Stimulated activated naive CD8-positive, alpha-beta T cell treated with anti-CD3 and anti-CD28 coated beads, Interleukin-15, Interleukin-2, amounts not matched to agents 100 ng/mL and 50 ng/mL, for 24 hours (primary cell): Measurements from ENCODE around the gene DDIAS.
A peak's percentile ranks its signal among the peaks of the same experiment; 100 is the strongest.
"Not testable (repeated sequence)": the region's sequence is repeated elsewhere in the genome, so short reads cannot be mapped to it uniquely, and the experiment has no call there.

Experiments
- H3K27ac Mint-ChIP-seq: one replicate; pipeline ENCODE4 v1.8.0; 2021; ENCODE audit warnings: mild to moderate bottlenecking, mixed read lengths
- H3K27me3 Mint-ChIP-seq: one replicate; pipeline ENCODE4 v1.8.0; 2021; ENCODE audit warnings: mixed read lengths
- H3K36me3 Mint-ChIP-seq: one replicate; pipeline ENCODE4 v1.8.0; 2021; ENCODE audit warnings: low read depth, mixed read lengths
- H3K4me1 Mint-ChIP-seq: one replicate; pipeline ENCODE4 v1.8.0; 2021; ENCODE audit warnings: low read depth, mixed read lengths
- H3K4me3 Mint-ChIP-seq: one replicate; pipeline ENCODE4 v1.8.0; 2021; ENCODE audit warnings: mild to moderate bottlenecking, mixed read lengths
- H3K9me3 Mint-ChIP-seq: one replicate; pipeline ENCODE4 v1.8.0; 2021; ENCODE audit warnings: mixed read lengths

DDIAS gene

DNA sequence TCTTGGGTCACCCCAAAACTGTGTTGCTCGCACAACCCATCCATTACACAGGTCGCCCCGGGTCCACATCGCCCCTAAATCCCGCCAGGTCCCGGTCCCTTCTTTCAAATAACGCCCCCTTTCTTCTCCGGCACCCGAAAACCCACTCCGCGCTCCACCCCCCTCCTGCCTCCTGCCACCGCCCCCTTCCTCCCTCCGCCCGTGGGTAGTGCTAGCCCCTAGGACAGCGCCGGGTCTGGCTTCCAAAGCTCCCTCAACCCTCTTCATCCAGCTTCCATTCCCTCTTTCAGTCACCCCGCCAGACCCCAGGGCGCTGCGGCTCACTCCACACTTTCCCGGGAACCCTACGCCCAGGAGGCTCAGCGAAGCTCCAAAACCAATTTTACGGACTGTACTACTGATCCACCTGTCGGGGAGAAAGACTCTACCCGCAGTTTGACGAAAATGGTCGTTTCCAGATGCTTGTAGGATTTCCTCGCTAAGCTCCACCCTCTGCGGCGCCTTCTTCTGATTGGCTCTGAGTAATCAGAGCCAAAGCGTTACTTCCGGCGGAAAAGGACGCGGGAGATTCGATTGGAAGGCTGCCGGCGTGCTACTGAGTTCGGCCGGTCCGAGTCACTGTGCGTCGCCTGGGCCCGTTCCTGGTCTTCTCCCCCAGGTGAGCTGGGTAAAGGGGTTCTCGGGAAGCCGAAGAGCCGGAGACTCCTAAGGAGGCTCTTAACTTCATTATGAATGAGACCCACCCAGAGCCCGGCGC, at the start of gene DDIAS:
Gene DDIAS, plus strand, starts transcription at position 572 of the 757 bp plus-strand sequence. CDS start 13,003 bp downstream, outside the sequence.
- H3K27me3 Mint-ChIP-seq, result no peaks in the 10 kb centered on the region
- H3K4me3 Mint-ChIP-seq, result peak within 1 kb of the TSS; percentile 97
- peak within 1 kb of the TSS; percentile 99 for H3K27ac Mint-ChIP-seq
- peaks cover 13% of the 10 kb centered on the region for H3K36me3 Mint-ChIP-seq
- peaks cover 72% of the 10 kb centered on the region for H3K4me1 Mint-ChIP-seq
- no peaks in the 10 kb centered on the region for H3K9me3 Mint-ChIP-seq

DNA sequence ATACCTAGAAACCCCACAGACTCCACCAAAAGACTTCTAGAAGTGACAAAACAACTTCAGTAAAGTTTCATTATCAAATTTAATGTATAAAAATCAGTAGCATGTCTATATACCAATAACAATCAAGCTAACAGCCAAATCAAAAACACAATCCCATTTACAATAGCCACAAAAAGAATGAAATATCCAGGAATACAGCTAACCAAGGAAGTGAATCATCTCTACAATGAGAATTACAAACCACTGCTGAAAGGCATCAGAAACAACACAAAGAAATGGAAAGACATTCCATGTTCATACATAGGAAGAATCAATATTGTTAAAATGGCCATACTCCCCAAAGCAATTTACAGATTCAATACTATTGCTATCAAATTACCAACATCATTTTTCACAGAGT, 47.3 kb upstream of the DDIAS start:
- Mint-ChIP-seq H3K27ac (no peak overlapping the region), H3K27me3 (no peaks in the 10 kb centered on the region), H3K4me3 (no peak overlapping the region), H3K36me3 (peaks cover 29% of the 10 kb centered on the region), H3K9me3 (no peaks in the 10 kb centered on the region), H3K4me1 (peaks cover 6% of the 10 kb centered on the region)

DNA sequence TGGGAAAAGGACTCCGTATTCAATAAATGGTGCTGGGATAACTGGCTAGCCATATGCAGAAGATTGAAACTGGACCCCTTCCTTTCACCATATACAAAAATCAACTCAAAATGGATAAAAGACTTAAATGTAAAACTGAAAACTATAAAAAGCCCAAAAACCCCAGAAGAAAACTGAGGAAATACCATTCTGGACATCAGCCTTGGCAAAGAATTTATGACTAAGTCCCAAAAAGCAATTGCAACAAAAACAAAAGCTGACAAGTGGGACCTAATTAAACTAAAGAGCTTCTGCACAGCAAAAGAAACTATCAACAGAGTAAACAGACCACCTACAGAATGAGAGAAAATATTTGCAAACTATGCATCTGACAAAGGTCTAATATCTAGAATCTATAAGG, 46.6 kb upstream of the DDIAS start:
- H3K9me3 Mint-ChIP-seq, H3K27ac Mint-ChIP-seq, H3K27me3 Mint-ChIP-seq, H3K4me1 Mint-ChIP-seq, H3K4me3 Mint-ChIP-seq: not testable (repeated sequence)
- peaks cover 23% of the 10 kb centered on the region for H3K36me3 Mint-ChIP-seq

DNA sequence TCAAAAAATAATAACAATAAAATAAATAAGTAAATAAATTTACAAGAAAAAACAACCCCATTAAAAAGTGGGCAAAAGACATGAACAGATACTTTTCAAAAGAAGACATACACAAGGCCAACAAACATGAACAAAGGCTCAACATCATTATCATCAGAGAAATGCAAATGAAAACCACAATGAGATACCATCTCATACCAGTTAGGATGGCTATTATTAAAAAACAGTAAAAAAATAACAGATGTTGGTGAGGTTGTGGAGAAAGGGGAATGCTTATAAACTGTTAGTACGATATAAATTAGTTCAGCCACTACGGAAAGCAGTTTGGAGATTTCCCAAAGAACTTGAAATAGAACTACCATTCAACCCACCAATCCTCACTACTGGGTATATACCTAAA, 45.9 kb upstream of the DDIAS start:
- Mint-ChIP-seq H3K27me3 (no peaks in the 10 kb centered on the region), H3K4me3 (no peak overlapping the region), H3K9me3 (no peaks in the 10 kb centered on the region), H3K27ac (no peak overlapping the region), H3K4me1 (peaks cover 6% of the 10 kb centered on the region), H3K36me3 (peaks cover 19% of the 10 kb centered on the region)

DNA sequence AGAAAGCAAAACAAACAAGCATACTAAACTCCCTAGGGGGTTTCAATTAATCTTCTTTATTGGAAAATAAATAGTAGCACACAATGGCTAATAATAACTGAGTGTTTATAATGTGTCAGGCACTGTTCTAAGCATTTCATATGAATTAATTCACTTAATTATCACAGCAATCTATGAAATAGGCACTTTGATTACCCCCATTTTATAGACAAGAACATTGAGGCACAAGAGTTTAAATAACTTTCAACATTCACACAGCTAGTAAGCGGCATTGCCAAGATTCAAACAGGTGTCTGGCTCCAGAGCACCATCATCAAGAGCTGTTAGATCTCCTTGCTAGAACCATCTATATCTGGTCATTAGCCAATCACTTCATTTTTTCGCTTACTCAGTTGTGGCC, 44.4 kb upstream of the DDIAS start:
- Mint-ChIP-seq H3K27me3 (no peaks in the 10 kb centered on the region), H3K9me3 (no peaks in the 10 kb centered on the region), H3K36me3 (peaks cover 9% of the 10 kb centered on the region), H3K4me3 (no peak overlapping the region), H3K27ac (no peak overlapping the region), H3K4me1 (peaks cover 6% of the 10 kb centered on the region)

- Mint-ChIP-seq H3K36me3 (peaks cover 9% of the 10 kb centered on the region), H3K27me3 (no peaks in the 10 kb centered on the region)
Measured at GRCh38 chr11:82858133-82858532, 43.4 kb upstream of the DDIAS start.

DNA sequence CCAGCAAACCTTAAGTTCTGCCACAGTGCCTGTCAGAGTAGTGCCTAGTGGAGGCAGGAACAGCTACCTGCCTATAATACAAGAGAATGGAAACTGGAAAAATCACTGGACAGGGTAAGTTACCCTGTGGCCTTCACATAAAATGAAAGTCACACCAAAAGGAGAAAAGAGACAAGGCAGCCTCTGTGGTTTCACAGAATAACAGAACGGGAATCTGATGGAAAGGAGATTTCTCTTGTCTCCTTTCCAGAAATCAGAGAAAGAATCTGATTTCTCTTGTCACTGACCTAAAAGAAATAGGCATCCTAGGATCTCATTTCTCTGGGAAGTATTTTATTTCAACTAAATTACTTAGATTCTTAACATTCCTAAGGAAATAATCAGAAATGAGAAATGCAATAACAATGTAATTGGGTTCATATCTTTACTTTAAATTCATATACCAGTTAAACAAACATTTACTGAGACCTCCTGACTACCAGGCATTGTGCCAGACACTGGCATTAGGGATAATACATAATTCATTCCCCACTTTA, 42.9 kb upstream of the DDIAS start:
- no peak overlapping the region for H3K27ac Mint-ChIP-seq
- no peaks in the 10 kb centered on the region for H3K9me3 Mint-ChIP-seq
- H3K36me3 Mint-ChIP-seq, result peaks cover 9% of the 10 kb centered on the region
- H3K27me3 Mint-ChIP-seq, result no peaks in the 10 kb centered on the region
- peaks cover 18% of the 10 kb centered on the region for H3K4me1 Mint-ChIP-seq
- no peak overlapping the region for H3K4me3 Mint-ChIP-seq

More at GRCh38 chr11:82858133-82858532, 43.4 kb upstream of the DDIAS start:
- H3K27ac Mint-ChIP-seq, result no peak overlapping the region
- H3K4me3 Mint-ChIP-seq, result no peak overlapping the region
- peaks cover 13% of the 10 kb centered on the region for H3K4me1 Mint-ChIP-seq
- H3K9me3 Mint-ChIP-seq, result no peaks in the 10 kb centered on the region

DNA sequence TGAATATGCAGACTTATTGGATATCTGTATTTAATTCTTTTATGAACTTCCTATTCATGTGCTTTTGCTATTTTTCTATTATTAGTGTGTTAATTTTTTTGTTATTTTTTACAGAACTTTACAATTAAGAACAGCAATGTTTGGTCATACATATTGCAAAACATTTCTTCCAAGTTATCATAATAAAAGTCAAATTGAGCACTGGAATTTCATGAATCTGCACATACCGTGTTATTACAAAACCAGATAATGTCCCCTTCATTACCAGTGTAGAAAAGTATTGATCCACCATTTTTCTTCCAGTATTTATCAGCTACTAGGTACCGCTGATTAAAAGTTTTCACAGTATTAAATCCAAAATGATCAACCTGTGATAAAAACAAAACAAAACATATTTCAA, 41.8 kb upstream of the DDIAS start:
- no peak overlapping the region for H3K27ac Mint-ChIP-seq
- H3K9me3 Mint-ChIP-seq, result no peaks in the 10 kb centered on the region
- H3K4me1 Mint-ChIP-seq, result peaks cover 16% of the 10 kb centered on the region
- no peaks in the 10 kb centered on the region for H3K27me3 Mint-ChIP-seq
- peaks cover 9% of the 10 kb centered on the region for H3K36me3 Mint-ChIP-seq
- no peak overlapping the region for H3K4me3 Mint-ChIP-seq

- Mint-ChIP-seq H3K27me3 (no peaks in the 10 kb centered on the region), H3K9me3 (no peaks in the 10 kb centered on the region), H3K4me1 (peaks cover 18% of the 10 kb centered on the region), H3K4me3 (no peak overlapping the region), H3K36me3 (no peaks in the 10 kb centered on the region), H3K27ac (no peak overlapping the region)
Measured at GRCh38 chr11:82862379-82862778, 39.2 kb upstream of the DDIAS start.

DNA sequence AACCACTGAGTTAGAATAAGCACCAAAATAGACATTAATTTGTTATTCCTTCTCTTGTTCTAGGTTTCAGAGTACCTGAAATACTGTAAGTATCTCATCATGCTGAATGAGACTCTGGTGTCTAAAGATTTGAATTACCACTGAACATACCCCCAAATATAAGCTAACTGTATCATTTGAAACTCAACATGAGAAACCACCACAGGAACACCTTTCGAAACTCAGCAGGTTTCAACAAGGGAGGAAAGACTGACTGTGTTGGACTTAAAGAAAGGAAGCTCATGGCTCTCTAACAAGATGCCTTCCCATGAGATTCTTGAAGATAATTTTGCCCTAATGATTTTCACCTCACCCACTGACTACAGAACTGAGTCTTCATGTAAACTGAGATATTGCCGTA, 38.3 kb upstream of the DDIAS start:
- no peaks in the 10 kb centered on the region for H3K27me3 Mint-ChIP-seq
- no peaks in the 10 kb centered on the region for H3K9me3 Mint-ChIP-seq
- H3K4me3 Mint-ChIP-seq, result no peak overlapping the region
- H3K27ac Mint-ChIP-seq, result no peak overlapping the region
- peaks cover 23% of the 10 kb centered on the region for H3K4me1 Mint-ChIP-seq
- H3K36me3 Mint-ChIP-seq, result no peaks in the 10 kb centered on the region

- peaks cover 23% of the 10 kb centered on the region for H3K4me1 Mint-ChIP-seq
- H3K36me3 Mint-ChIP-seq, result no peaks in the 10 kb centered on the region
- no peak overlapping the region for H3K4me3 Mint-ChIP-seq
- H3K27me3 Mint-ChIP-seq, result no peaks in the 10 kb centered on the region
- no peak overlapping the region for H3K27ac Mint-ChIP-seq
- H3K9me3 Mint-ChIP-seq, result no peaks in the 10 kb centered on the region
Measured at GRCh38 chr11:82864268-82864667, 37.3 kb upstream of the DDIAS start.

DNA sequence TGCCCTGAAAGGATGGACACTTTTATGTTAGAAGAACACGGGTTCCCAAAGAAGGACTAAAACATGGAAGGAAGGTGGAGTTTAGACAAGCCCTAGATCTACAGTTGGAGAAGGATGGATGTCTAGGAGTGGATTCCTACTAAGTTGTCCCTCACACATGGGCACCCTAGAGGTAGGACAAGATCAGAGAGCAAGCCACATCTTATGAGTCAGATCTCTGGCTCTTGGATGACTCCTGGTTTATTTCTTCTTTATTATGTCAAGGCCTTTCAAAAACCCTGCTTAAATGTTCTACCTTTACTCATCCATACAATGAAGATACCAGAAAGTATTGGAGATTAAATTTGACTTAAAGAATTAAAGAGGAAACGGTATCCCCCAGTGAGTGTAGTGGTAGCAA, 35.7 kb upstream of the DDIAS start:
- no peaks in the 10 kb centered on the region for H3K27me3 Mint-ChIP-seq
- H3K36me3 Mint-ChIP-seq, result no peaks in the 10 kb centered on the region
- H3K27ac Mint-ChIP-seq, result no peak overlapping the region
- no peak overlapping the region for H3K4me3 Mint-ChIP-seq
- H3K9me3 Mint-ChIP-seq, result no peaks in the 10 kb centered on the region
- peaks cover 23% of the 10 kb centered on the region for H3K4me1 Mint-ChIP-seq

DNA sequence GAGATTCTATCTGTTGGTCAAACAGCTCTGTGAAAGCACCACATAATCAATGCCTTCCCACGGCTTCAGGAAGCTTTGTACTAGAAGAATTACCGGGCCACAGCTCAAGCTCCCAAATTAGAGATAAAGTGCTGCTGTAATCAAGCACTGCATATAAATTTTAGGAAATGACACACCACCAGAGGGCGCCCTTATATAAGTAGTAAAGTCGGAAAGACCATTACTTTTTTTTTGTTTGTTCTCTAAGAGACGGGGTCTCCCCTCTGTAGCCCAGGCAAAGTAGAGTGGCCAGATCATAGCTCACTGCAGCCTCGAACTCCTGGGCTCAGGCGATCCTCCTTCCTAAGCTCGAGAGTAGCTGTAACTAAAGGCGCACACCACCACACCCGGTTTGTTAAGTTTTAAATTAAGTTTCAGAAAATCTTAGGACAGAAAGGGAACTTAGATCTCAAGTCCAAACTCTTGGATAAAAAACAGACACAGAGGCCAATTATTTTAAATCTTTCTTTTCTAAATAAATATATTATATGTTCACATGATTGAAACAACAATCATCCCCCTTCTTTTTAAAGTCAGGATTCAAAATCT, 33.9 kb upstream of the DDIAS start:
- no peaks in the 10 kb centered on the region for H3K36me3 Mint-ChIP-seq
- H3K4me3 Mint-ChIP-seq, result peak overlapping the region; percentile 47
- no peaks in the 10 kb centered on the region for H3K9me3 Mint-ChIP-seq
- peaks cover 22% of the 10 kb centered on the region for H3K4me1 Mint-ChIP-seq
- no peaks in the 10 kb centered on the region for H3K27me3 Mint-ChIP-seq
- peak overlapping the region; percentile 56 for H3K27ac Mint-ChIP-seq

- H3K9me3 Mint-ChIP-seq, result no peaks in the 10 kb centered on the region
- no peaks in the 10 kb centered on the region for H3K27me3 Mint-ChIP-seq
- no peaks in the 10 kb centered on the region for H3K36me3 Mint-ChIP-seq
- H3K27ac Mint-ChIP-seq, result no peak overlapping the region
- no peak overlapping the region for H3K4me3 Mint-ChIP-seq
- peaks cover 26% of the 10 kb centered on the region for H3K4me1 Mint-ChIP-seq
Measured at GRCh38 chr11:82869657-82870056, 31.9 kb upstream of the DDIAS start.

- Mint-ChIP-seq H3K4me3 (no peak overlapping the region), H3K4me1 (peaks cover 38% of the 10 kb centered on the region), H3K9me3 (peaks cover 2% of the 10 kb centered on the region), H3K36me3 (peaks cover 5% of the 10 kb centered on the region), H3K27me3 (no peaks in the 10 kb centered on the region), H3K27ac (no peak overlapping the region)
Measured at GRCh38 chr11:82871646-82872045, 29.9 kb upstream of the DDIAS start.
